Hepatocyte (in vitro differentiated cells): Measurements from ENCODE around the gene KCNK1. TPM values are rescaled to one million over a fixed set of nuclear protein-coding genes. Genes with fewer than 3 reads are reported as not detected.

Experiments
- DNase-seq: peaks from one replicate; pipeline ENCODE4 v3.0.0-alpha.2; 2016; ENCODE audit warnings: low spot score
- H2AFZ ChIP-seq: fragments of 200-600 bp; sonication (generic); 2 replicates; pipeline ENCODE4 v1.6.0; 2016; ENCODE audit warnings: antibody characterized with exemption, mild to moderate bottlenecking
- H3K27ac ChIP-seq: fragments of 200-600 bp; sonication (generic); 2 replicates; pipeline ENCODE4 v1.5.1; 2016; ENCODE audit warnings: mild to moderate bottlenecking
- H3K27me3 ChIP-seq: fragments of 200-600 bp; sonication (generic); 2 replicates; pipeline ENCODE4 v1.6.1; 2016
- H3K36me3 ChIP-seq: fragments of 200-600 bp; sonication (generic); replicated peaks from 2 replicates; pipeline ENCODE4 v1.5.1; 2016; ENCODE audit warnings: low read depth; ENCODE audit not compliant: insufficient read depth
- H3K4me1 ChIP-seq: fragments of 200-600 bp; sonication (generic); 2 replicates; pipeline ENCODE4 v1.5.1; 2016; ENCODE audit warnings: mild to moderate bottlenecking, moderate library complexity; ENCODE audit not compliant: insufficient read depth
- H3K4me2 ChIP-seq: fragments of 200-600 bp; sonication (generic); 2 replicates; pipeline ENCODE4 v1.6.0; 2016
- H3K4me3 ChIP-seq: fragments of 200-600 bp; sonication (generic); 2 replicates; pipeline ENCODE4 v1.5.1; 2016; ENCODE audit warnings: mild to moderate bottlenecking
- H3K79me2 ChIP-seq: fragments of 200-600 bp; sonication (generic); 2 replicates; pipeline ENCODE4 v1.6.0; 2017; ENCODE audit warnings: mild to moderate bottlenecking
- H3K9me2 ChIP-seq: fragments of 200-600 bp; sonication (generic); replicated peaks from 2 replicates; pipeline ENCODE4 v1.6.0; 2017; ENCODE audit warnings: mild to moderate bottlenecking; ENCODE audit not compliant: insufficient read depth
- H3K9me3 ChIP-seq: fragments of 200-600 bp; sonication (generic); 2 replicates; pipeline ENCODE4 v1.5.1; 2016; ENCODE audit warnings: low read depth, mild to moderate bottlenecking
- H4K20me1 ChIP-seq: fragments of 200-600 bp; sonication (generic); 2 replicates; pipeline ENCODE4 v1.6.0; 2016; ENCODE audit warnings: mild to moderate bottlenecking; ENCODE audit not compliant: insufficient read depth, poor library complexity, severe bottlenecking
- EZH2 ChIP-seq: fragments of 200-600 bp; sonication (generic); IDR thresholded peaks from 2 replicates; pipeline ENCODE4 v1.6.1; 2016; ENCODE audit warnings: antibody characterized with exemption, mild to moderate bottlenecking, borderline replicate concordance
- EZH2phosphoT487 ChIP-seq: fragments of 200-600 bp; sonication (generic); IDR thresholded peaks from one replicate; pipeline ENCODE4 v1.6.1; 2018; ENCODE audit warnings: antibody characterized with exemption, mild to moderate bottlenecking, low read depth, moderate library complexity; ENCODE audit not compliant: unreplicated experiment, severe bottlenecking
- WGBS: methylation state at CpG from one replicate; pipeline ENCODE4 v1.1.6; 2016; ENCODE audit warnings: low lambda C conversion rate; ENCODE audit errors: missing lambda C conversion rate; 5-methylcytosine and 5-hydroxymethylcytosine counted together
- polyA plus RNA-seq: library from polyadenylated mRNA; unstranded; fragments of >200 nt; fragmentation: Nextera tagmentation; extraction: Ambion mirVana; gene quantifications from 2 replicates; pipeline ENCODE4 v1.2.1, GENCODE V29; 2016
- total RNA-seq: library from RNA; depleted of rRNA; stranded (reverse); fragments of >200 nt; gene quantifications from 2 replicates; pipeline ENCODE4 v1.2.3, GENCODE V29; 2014
- TF ChIP-seq, protein P1 (sequence below): fragments of 200-600 bp; sonication (generic); IDR thresholded peaks from 2 replicates; pipeline ENCODE4 v1.5.1; 2016; ENCODE audit warnings: antibody characterized with exemption, mild to moderate bottlenecking; ENCODE audit not compliant: poor library complexity

Gene KCNK1
- total and polyA plus RNA-seq, 2 experiments from 2014 or later, result 21.4 to 25.9 TPM

DNA sequence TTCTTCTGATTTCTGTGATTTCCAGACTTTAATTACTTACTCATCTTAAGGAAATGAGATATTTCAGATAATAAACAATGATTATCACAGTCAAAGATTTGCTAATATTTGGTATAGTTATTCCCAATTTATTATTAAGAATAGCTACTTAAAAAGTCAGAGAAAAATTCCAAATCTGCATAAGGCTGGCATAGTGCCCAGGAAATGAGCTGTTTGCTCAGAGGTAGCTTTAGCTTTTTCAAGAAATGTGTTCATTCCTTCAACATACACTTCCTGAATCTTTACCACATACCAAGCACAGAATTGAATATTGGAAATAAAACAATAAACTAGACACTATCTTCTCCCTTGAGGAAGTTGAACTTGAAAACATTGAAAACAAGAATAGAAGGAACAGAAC lies 44.3 kb upstream of the KCNK1 start:
- H3K9me3 ChIP-seq, result no peaks in the 10 kb centered on the region
- no peak for DNase-seq
- no peaks in the 10 kb centered on the region for H3K27me3 ChIP-seq
- no peak overlapping the region for H2AFZ ChIP-seq
- H3K27ac ChIP-seq, result no peak overlapping the region
- H3K4me3 ChIP-seq, result no peak overlapping the region
- H4K20me1 ChIP-seq, result no peaks in the 10 kb centered on the region
- H3K9me2 ChIP-seq, result no peaks in the 10 kb centered on the region
- H3K36me3 ChIP-seq, result no peaks in the 10 kb centered on the region
- no peaks in the 10 kb centered on the region for H3K4me1 ChIP-seq
- no peaks in the 10 kb centered on the region for H3K79me2 ChIP-seq
- H3K4me2 ChIP-seq, result no peak overlapping the region
- TF ChIP-seq, protein P1, sequence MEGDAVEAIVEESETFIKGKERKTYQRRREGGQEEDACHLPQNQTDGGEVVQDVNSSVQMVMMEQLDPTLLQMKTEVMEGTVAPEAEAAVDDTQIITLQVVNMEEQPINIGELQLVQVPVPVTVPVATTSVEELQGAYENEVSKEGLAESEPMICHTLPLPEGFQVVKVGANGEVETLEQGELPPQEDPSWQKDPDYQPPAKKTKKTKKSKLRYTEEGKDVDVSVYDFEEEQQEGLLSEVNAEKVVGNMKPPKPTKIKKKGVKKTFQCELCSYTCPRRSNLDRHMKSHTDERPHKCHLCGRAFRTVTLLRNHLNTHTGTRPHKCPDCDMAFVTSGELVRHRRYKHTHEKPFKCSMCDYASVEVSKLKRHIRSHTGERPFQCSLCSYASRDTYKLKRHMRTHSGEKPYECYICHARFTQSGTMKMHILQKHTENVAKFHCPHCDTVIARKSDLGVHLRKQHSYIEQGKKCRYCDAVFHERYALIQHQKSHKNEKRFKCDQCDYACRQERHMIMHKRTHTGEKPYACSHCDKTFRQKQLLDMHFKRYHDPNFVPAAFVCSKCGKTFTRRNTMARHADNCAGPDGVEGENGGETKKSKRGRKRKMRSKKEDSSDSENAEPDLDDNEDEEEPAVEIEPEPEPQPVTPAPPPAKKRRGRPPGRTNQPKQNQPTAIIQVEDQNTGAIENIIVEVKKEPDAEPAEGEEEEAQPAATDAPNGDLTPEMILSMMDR, result no peak
- TF ChIP-seq EZH2 (no peak), EZH2phosphoT487 (no peak)

DNA sequence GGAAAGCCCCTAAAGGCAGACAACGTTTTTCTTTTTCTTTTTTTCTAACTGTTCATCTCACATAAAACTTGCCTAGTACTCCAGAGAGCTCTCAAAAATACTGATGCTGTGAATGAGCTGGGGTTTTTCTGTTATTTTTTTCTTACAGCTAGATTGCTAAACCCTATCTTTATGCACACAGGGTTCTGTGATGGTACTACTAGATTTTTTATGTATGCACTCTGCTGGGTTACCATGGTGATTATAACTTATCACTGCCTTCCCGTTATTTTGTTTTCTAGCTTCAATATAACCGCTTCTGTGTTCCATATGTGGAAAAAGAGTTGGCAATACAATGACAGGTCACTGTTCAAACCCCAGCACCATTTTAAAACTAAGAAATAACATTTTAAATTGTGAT lies 43.7 kb upstream of the KCNK1 start:
- Histone ChIP-seq H3K9me3 (no peaks in the 10 kb centered on the region), H3K27me3 (no peaks in the 10 kb centered on the region), H3K4me1 (no peaks in the 10 kb centered on the region), H4K20me1 (no peaks in the 10 kb centered on the region), H3K27ac (no peak overlapping the region), H3K4me2 (no peak overlapping the region), H3K9me2 (no peaks in the 10 kb centered on the region), H3K36me3 (no peaks in the 10 kb centered on the region), H3K4me3 (no peak overlapping the region), H3K79me2 (no peaks in the 10 kb centered on the region), H2AFZ (no peak overlapping the region)
- 67% methylated on average over 3 of the region's 3 CpGs for WGBS
- TF ChIP-seq EZH2 (no peak), EZH2phosphoT487 (no peak)
- TF ChIP-seq, protein P1, result no peak
- no peak for DNase-seq

DNA sequence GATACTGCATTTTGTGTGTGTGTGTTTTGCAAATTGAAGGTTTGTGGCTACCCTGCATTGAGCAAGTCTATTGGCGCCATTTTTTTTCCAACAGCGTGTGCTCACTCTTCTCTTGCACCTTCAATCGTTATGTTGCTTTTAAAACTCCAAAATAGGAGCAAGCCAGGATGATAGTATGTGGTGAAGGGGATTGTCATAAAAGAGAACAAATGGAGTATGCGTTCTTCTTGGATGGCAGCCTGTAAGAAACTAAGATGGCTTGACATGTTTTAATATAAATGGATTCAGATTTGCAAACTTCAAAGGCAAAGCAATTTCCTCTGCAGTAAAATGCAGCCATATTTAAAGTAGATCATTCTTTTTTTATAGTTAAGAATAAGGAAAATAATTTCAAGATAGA lies 43.2 kb upstream of the KCNK1 start:
- TF ChIP-seq, protein P1, result no peak
- TF ChIP-seq EZH2phosphoT487 (no peak), EZH2 (no peak)
- no peak for DNase-seq
- no peaks in the 10 kb centered on the region for H3K79me2 ChIP-seq
- H3K27ac ChIP-seq, result no peak overlapping the region
- no peaks in the 10 kb centered on the region for H3K27me3 ChIP-seq
- H3K4me1 ChIP-seq, result no peaks in the 10 kb centered on the region
- no peaks in the 10 kb centered on the region for H3K9me3 ChIP-seq
- no peak overlapping the region for H3K4me2 ChIP-seq
- no peak overlapping the region for H3K4me3 ChIP-seq
- H2AFZ ChIP-seq, result no peak overlapping the region
- WGBS, result 74% methylated on average over 4 of the region's 4 CpGs
- H3K9me2 ChIP-seq, result no peaks in the 10 kb centered on the region
- no peaks in the 10 kb centered on the region for H4K20me1 ChIP-seq
- no peaks in the 10 kb centered on the region for H3K36me3 ChIP-seq

DNA sequence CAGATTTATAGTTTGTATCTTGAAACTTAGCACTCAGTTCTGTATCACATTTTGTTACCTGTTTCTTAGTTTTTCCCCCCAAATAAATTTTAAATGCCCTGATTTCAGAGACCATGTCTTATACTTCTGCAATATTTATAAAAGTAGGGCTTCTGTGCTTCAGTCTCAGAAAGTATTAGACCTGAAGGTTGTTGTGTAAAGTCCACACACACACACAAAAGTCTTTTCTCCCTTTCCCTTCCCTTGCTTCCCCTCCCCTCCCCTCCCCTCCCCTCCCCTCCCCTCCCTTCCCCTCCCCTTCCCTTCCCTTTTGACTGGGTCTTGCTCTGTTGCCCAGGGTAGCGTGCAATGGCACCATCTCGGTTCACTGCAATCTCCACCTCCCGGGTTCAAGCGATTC lies 41.0 kb upstream of the KCNK1 start:
- Histone ChIP-seq H4K20me1 (no peaks in the 10 kb centered on the region), H3K27ac (no peak overlapping the region), H3K27me3 (no peaks in the 10 kb centered on the region), H3K4me2 (no peak overlapping the region), H3K9me3 (no peaks in the 10 kb centered on the region), H3K9me2 (no peaks in the 10 kb centered on the region), H3K36me3 (no peaks in the 10 kb centered on the region), H3K79me2 (no peaks in the 10 kb centered on the region), H3K4me3 (no peak overlapping the region), H3K4me1 (no peaks in the 10 kb centered on the region), H2AFZ (no peak overlapping the region)
- TF ChIP-seq, protein P1, result no peak
- no peak for TF ChIP-seq EZH2
- TF ChIP-seq EZH2phosphoT487, result no peak
- no peak for DNase-seq
- 98% methylated on average over 4 of the region's 4 CpGs for WGBS
